Measurements from ENCODE around the gene PRIMA1. TPM values are rescaled to one million over a fixed set of nuclear protein-coding genes. Genes with fewer than 3 reads are reported as not detected.

PRIMA1 gene
- total RNA-seq, 2 donors from 2014 or later: 2.3 to 3.5 TPM

DNA sequence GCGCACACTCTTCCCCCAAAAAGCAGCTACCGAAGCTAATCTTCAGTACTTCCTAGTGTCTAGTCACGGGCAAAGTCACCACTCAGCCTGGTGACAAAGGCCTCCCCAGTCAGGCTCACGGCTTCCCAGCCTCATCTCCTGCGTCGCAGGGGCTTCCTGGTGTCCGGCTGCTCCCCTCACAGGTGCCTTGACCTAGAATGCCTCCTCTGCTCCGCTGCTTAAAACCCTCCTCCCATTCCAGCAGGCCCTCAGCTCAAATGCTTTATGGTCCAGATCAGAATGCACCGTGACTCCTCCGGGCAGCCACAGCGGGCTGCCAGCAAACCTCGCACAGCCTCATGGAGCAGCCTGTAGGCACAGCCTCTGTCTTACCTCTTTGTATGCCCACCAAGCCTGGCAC is 53.1 kb downstream of the PRIMA1 start:
- DNase-seq (ENCODE audit: low spot score) (no peak), ATAC-seq (ENCODE audit: insufficient number of reproducible peaks, low FRiP score, low read depth) (no peak)
- Histone ChIP-seq H3K4me3 (no peak overlapping the region), H3K36me3 (no peaks in the 10 kb centered on the region), H3K27me3 (replicated peaks; ENCODE audit: insufficient read depth) (no peaks in the 10 kb centered on the region), H3K4me1 (ENCODE audit: control insufficient read depth in 1 of 2, low read depth in 2 of 2) (no peaks in the 10 kb centered on the region), H3K9me3 (no peaks in the 10 kb centered on the region), H3K27ac (no peak overlapping the region)
- TF ChIP-seq, protein P1, sequence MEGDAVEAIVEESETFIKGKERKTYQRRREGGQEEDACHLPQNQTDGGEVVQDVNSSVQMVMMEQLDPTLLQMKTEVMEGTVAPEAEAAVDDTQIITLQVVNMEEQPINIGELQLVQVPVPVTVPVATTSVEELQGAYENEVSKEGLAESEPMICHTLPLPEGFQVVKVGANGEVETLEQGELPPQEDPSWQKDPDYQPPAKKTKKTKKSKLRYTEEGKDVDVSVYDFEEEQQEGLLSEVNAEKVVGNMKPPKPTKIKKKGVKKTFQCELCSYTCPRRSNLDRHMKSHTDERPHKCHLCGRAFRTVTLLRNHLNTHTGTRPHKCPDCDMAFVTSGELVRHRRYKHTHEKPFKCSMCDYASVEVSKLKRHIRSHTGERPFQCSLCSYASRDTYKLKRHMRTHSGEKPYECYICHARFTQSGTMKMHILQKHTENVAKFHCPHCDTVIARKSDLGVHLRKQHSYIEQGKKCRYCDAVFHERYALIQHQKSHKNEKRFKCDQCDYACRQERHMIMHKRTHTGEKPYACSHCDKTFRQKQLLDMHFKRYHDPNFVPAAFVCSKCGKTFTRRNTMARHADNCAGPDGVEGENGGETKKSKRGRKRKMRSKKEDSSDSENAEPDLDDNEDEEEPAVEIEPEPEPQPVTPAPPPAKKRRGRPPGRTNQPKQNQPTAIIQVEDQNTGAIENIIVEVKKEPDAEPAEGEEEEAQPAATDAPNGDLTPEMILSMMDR (IDR thresholded peaks at IDR 0.05): no peak

DNA sequence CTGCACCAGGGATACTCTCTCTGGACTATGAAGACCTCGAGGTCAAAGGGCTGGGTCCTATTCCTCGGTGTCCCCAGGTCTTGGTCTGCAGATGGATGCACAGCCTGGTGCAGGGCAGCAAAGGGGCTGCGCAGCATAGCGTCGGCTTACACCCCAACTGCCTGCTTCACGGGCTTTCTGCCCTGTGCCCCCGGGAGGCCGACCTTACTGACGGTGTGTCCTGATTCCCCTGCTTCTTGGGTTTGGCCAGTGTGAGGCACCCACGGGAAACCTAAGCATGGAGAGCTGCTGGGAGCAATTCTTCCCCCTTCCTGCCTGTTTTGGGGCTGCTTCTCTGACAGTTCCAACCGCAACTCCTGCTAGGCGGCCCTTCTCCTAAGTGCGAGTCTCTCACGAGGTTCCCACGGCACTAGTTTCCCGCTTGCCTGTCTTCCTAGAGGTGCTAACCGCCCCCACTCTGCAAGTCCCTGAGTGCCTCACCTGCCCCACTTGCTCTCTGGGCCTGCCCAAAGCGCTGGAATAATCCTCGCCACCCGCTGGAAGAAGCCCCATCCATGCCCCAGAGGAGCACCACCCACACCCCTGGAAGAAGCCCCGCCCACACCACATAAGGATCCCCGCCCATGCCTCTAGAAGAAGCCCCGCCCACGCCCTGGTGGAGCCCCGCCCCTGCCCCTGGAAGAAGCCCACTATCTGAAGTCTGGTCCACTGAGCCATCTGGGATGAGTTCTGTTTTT is 54.0 kb downstream of the PRIMA1 start:
- Histone ChIP-seq H3K4me1 (ENCODE audit: control insufficient read depth in 1 of 2, low read depth in 2 of 2) (no peaks in the 10 kb centered on the region), H3K4me3 (no peak overlapping the region), H3K27ac (no peak overlapping the region), H3K9me3 (no peaks in the 10 kb centered on the region), H3K36me3 (no peaks in the 10 kb centered on the region), H3K27me3 (replicated peaks; ENCODE audit: insufficient read depth) (no peaks in the 10 kb centered on the region)
- TF ChIP-seq, protein P1 (IDR thresholded peaks at IDR 0.05): no peak
- ATAC-seq (ENCODE audit: insufficient number of reproducible peaks, low FRiP score, low read depth) (no peak), DNase-seq (ENCODE audit: low spot score) (no peak)

DNA sequence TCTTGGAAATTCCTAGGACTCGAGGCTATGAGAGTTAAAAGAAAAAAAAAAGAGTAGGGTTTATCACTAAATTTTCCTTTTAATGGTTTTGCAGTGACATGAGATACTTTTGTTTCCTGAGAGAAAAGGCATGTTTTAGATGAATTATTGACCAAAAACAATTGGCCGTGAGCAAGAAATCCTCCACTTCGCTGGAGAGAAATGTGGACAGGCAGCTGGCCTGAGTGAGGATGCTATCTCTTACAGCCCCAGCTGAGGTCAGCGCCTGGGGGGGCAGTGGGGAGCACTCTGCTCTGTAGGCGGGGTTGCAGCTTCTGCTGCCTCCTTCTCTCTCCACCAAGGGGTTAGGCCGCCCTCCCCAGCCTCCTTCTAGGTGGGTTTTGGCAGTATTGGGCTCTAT is 54.7 kb downstream of the PRIMA1 start:
- H3K27ac ChIP-seq: no peak overlapping the region
- H3K9me3 ChIP-seq: no peaks in the 10 kb centered on the region
- H3K36me3 ChIP-seq: no peaks in the 10 kb centered on the region
- H3K4me1 ChIP-seq (ENCODE audit: control insufficient read depth in 1 of 2, low read depth in 2 of 2): no peaks in the 10 kb centered on the region
- TF ChIP-seq, protein P1 (IDR thresholded peaks at IDR 0.05): no peak
- no peak for DNase-seq (ENCODE audit: low spot score)
- H3K4me3 ChIP-seq: no peak overlapping the region
- no peak for ATAC-seq (ENCODE audit: insufficient number of reproducible peaks, low FRiP score, low read depth)
- no peaks in the 10 kb centered on the region for H3K27me3 ChIP-seq (replicated peaks; ENCODE audit: insufficient read depth)

DNA sequence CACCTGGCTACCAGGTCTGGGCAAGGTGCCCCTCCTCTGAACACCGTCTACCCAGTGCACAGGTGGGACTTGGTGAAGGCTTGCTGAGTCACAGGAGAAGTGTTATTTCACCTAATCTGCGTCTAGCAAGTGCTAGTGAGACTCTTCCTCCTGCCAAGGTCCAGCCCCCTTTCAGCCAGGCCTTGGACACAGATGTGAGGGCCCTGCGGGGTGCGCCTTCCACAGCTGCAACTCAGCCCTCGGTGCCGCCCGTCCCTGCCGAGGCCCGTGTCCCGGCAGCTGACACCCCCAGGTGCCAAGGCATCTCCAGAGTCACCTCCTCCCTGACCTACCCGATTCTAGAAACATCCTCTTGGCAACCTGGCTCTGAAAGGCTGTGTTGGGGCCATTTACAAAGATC is 55.1 kb downstream of the PRIMA1 start:
- Histone ChIP-seq H3K9me3 (no peaks in the 10 kb centered on the region), H3K36me3 (no peaks in the 10 kb centered on the region), H3K4me1 (ENCODE audit: control insufficient read depth in 1 of 2, low read depth in 2 of 2) (no peaks in the 10 kb centered on the region), H3K27me3 (replicated peaks; ENCODE audit: insufficient read depth) (no peaks in the 10 kb centered on the region), H3K4me3 (no peak overlapping the region), H3K27ac (no peak overlapping the region)
- DNase-seq (ENCODE audit: low spot score) (no peak), ATAC-seq (ENCODE audit: insufficient number of reproducible peaks, low FRiP score, low read depth) (no peak)
- TF ChIP-seq, protein P1 (IDR thresholded peaks at IDR 0.05): no peak

DNA sequence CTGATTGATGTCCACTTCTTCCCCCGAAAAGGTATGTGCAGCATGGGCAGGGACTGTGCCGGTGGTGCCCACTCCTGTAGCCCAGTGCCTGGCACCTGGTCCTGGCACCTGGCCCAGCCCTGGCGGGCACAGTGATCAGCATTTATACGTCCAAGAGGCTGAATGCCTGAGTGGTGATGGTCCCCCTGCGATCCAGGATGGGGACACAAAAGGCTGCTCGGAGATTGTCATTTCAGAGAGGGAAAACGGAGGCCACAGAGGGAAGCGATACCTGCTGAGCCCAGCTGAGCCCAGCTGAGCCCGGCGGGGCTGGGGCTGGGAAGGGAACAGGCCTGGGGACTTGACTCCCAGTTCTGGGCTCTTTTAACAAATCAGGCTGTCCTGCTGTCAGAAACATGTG is 55.8 kb downstream of the PRIMA1 start:
- H3K36me3 ChIP-seq: no peaks in the 10 kb centered on the region
- H3K9me3 ChIP-seq: no peaks in the 10 kb centered on the region
- no peak for DNase-seq (ENCODE audit: low spot score)
- ATAC-seq (ENCODE audit: insufficient number of reproducible peaks, low FRiP score, low read depth): no peak
- H3K4me1 ChIP-seq (ENCODE audit: control insufficient read depth in 1 of 2, low read depth in 2 of 2): no peaks in the 10 kb centered on the region
- no peaks in the 10 kb centered on the region for H3K27me3 ChIP-seq (replicated peaks; ENCODE audit: insufficient read depth)
- TF ChIP-seq, protein P1 (IDR thresholded peaks at IDR 0.05): no peak
- no peak overlapping the region for H3K4me3 ChIP-seq
- no peak overlapping the region for H3K27ac ChIP-seq

All from thoracic aorta (tissue), 2 donors.